Cardiac fibroblast (primary cell): ENCODE results near the gene ASTN2.

ENCODE experiments used
- DNase-seq, 2 donors: peaks; one replicate each; pipeline versions ENCODE4 v3.0.0 to v3.0.0-alpha.2; 2010; ENCODE audit warnings: low read depth in 2 of 2
- H3K4me3 ChIP-seq, 2 donors: replicated peaks in 1 of 2; 1 replicate in 1 of 2; 2 replicates in 1 of 2; pipeline ENCODE4 v1.5.1; 2011; ENCODE audit warnings: low read depth in 2 of 2, low read length in 2 of 2, mild to moderate bottlenecking in 2 of 2, moderate library complexity in 1 of 2
- CTCF ChIP-seq: IDR thresholded peaks from one replicate; pipeline ENCODE4 v1.5.1; 2011; ENCODE audit warnings: low read depth, mild to moderate bottlenecking, low read length, inconsistent platforms

The ASTN2 gene

DNA sequence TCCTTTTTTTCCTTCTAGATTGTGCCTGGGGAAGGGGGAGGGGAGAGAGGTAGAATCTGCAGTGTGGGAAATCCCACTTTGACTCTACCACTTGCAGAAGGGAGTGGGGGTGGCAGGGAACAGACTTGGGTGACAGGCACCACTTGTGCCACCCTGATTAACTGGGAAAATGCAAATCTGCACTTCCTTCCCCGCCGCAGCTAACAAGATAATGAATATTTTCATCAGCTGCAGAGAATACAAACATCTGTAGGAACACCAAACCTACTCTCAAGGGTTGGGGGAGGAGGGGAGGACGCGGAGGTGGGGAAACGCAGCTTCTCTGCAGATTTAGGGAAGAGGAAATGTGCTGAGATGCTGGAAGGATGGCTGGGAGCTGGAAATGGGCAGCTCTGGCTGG lies 654.2 kb downstream of the ASTN2 start:
- DNase-seq, result no peak
- TF ChIP-seq CTCF, result no peak
- no peak overlapping the region for H3K4me3 ChIP-seq

- TF ChIP-seq CTCF, result no peak
- H3K4me3 ChIP-seq, result no peak overlapping the region
- DNase-seq, result no peak
Observed at GRCh38 chr9:116757030-116757429, 657.8 kb downstream of the ASTN2 start.

DNA sequence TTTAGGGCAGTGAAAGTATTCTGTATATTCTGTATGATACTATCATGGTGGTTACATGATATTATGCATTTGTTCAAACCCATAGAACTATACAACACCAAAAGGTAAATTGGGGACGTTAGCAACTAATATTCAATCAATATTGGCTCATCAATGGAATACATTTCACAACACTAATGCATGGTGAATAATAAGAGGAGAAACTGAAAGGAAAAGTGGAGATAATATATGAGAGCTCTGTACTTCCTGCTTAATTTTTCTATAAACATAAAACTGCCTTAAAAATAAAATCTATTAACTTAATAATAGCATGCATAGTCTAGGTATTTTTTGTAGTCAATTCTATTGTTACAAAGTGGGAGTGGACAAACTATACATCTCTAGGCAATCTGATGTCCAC lies 661.5 kb downstream of the ASTN2 start:
- DNase-seq, result no peak
- no peak for TF ChIP-seq CTCF
- H3K4me3 ChIP-seq, result no peak overlapping the region

GRCh38 chr9:116750510-116750909 lies 664.3 kb downstream of the ASTN2 start:
- TF ChIP-seq CTCF, result no peak
- no peak for DNase-seq
- no peak overlapping the region for H3K4me3 ChIP-seq

DNA sequence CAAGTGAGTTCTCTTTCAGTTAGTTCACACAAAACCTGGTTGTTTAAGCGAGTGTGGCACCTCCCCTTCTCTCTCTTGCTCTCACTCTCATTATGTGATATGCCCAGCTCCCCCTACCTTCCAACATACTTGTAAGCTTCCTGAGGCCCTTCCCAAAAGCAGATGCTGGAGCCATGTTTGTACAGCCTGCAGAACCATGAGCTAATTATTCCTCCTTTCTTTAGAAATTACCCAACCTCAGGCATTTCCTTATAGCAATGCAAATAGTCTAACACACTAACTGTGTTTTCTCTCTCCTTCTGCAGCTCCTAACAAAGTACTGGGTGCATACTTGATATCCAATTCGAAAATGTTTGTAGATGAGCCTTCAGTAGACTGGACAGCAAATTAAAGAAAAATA lies 665.1 kb downstream of the ASTN2 start:
- no peak overlapping the region for H3K4me3 ChIP-seq
- TF ChIP-seq CTCF, result no peak
- DNase-seq, result no peak

- no peak for TF ChIP-seq CTCF
Observed at GRCh38 chr9:116749176-116749575, 665.7 kb downstream of the ASTN2 start.

GRCh38 chr9:116741742-116742141 lies 673.1 kb downstream of the ASTN2 start:
- no peak for DNase-seq
- no peak for TF ChIP-seq CTCF
- no peak overlapping the region for H3K4me3 ChIP-seq

More at GRCh38 chr9:116749176-116749575, 665.7 kb downstream of the ASTN2 start:
- H3K4me3 ChIP-seq, result no peak overlapping the region
- no peak for DNase-seq
